Right lobe of liver (tissue), 6 donors: ENCODE results near the gene GPR87. TPM values are rescaled to one million over a fixed set of nuclear protein-coding genes. Genes with fewer than 3 reads are reported as not detected.

Source experiments
- ATAC-seq, 4 donors: fragments of 200-7000 bp; cut with Tn5 transposase; one replicate each; pipeline ENCODE4 v1.9.1; 2020; ENCODE audit warnings: mild to moderate bottlenecking in 4 of 4, moderate library complexity in 4 of 4
- DNase-seq, 3 donors: peaks; one replicate each; pipeline ENCODE4 v3.0.0-alpha.2; 2020
- H3K27ac ChIP-seq, 3 donors: fragments of 200-600 bp; one replicate each; pipeline ENCODE4 v1.8.0; 2022
- H3K27me3 ChIP-seq, 2 donors: fragments of 200-600 bp; one replicate each; pipeline ENCODE4 v1.8.0; 2022
- H3K36me3 ChIP-seq, 4 donors: fragments of 200-600 bp; sonication (generic) in 1 of 4; one replicate each; pipeline versions ENCODE4 v1.5.1 to v1.8.0; 2017 to 2022; ENCODE audit warnings: control low read depth in 1 of 4
- H3K4me1 ChIP-seq, 4 donors: fragments of 200-600 bp; sonication (generic) in 1 of 4; one replicate each; pipeline versions ENCODE4 v1.5.1 to v1.8.0; 2017 to 2022; ENCODE audit warnings: control low read depth in 1 of 4
- H3K4me3 ChIP-seq, 3 donors: fragments of 200-600 bp; one replicate each; pipeline ENCODE4 v1.8.0; 2022
- H3K9me3 ChIP-seq, 4 donors: fragments of 200-600 bp; sonication (generic) in 1 of 4; one replicate each; pipeline versions ENCODE4 v1.5.1 to v1.8.0; 2017 to 2022; ENCODE audit warnings: control low read depth in 1 of 4
- CTCF ChIP-seq, 4 donors: fragments of 200-600 bp in 3 of 4; fragments of 450-650 bp in 1 of 4; IDR thresholded peaks; one replicate each; pipeline versions ENCODE4 v1.5.1 to v1.8.0; 2016 to 2022; ENCODE audit warnings: antibody characterized with exemption in 4 of 4, mild to moderate bottlenecking in 2 of 4
- POLR2A ChIP-seq: fragments of 450-650 bp; IDR thresholded peaks from one replicate; pipeline ENCODE4 v1.6.1; 2017; ENCODE audit warnings: antibody characterized with exemption, mild to moderate bottlenecking
- WGBS: methylation state at CpG from one replicate; pipeline ENCODE4 v1.1.6; 2018; ENCODE audit warnings: low coverage, low lambda C conversion rate; ENCODE audit not compliant: insufficient coverage; ENCODE audit errors: missing lambda C conversion rate; 5-methylcytosine and 5-hydroxymethylcytosine counted together
- intact Hi-C, 2 donors: fragments of 100-400 bp; cut with DNase I; formaldehyde crosslinking; loops; one replicate each; pipeline versions ENCODE4 v1.11.2 to v1.14.1; 2022
- total RNA-seq, 6 experiments: library from RNA; depleted of rRNA in 2 of 6; stranded (reverse); fragments of >200 nt in 2 of 6; fragmentation: NEBNext Ultra II Directional in 3 of 6; extraction: Animal tissue kit (Norgen Biotek cat#: 25700) in 3 of 6; gene quantifications; one replicate each; pipeline versions ENCODE4 v1.1.0 to v1.2.4, GENCODE V29; 2016 to 2023
- donor health status: DM: no; HTN: yes; CAD: no.
- donor health status: DM: no; HTN: no; CAD: no.
- donor health status: DM: no; HTN: no; CAD: no.
- donor health status: DM: no; HTN: yes; CAD: no.
- donor health status: DM: no; HTN: yes; CAD: no.

GPR87 gene
- total RNA-seq, 6 experiments from 2014 or later, result not detected

GRCh38 chr3:151276038-151276686, 40.5 kb downstream of the GPR87 start:
- ATAC-seq (no peak), DNase-seq (no peak)
- Histone ChIP-seq H3K4me1 (no peaks in the 10 kb centered on the region), H3K27me3 (no peaks in the 10 kb centered on the region), H3K36me3 (no peaks in the 10 kb centered on the region), H3K4me3 (no peak overlapping the region), H3K27ac (no peak overlapping the region), H3K9me3 (no peaks in the 10 kb centered on the region)
- TF ChIP-seq CTCF (IDR thresholded peaks at IDR 0.05), result no peak
- no peak for TF ChIP-seq POLR2A
- intact Hi-C loops, result loop anchor here in 1 of 2 donors (5.0 kb wide), 1 partner anchor 104 kb away; no protein-coding TSS in a partner anchor
- 88% methylated on average over 1 of the region's 2 CpGs for WGBS

GRCh38 chr3:151275091-151275490, 41.5 kb downstream of the GPR87 start:
- intact Hi-C loops, result loop anchor here in 1 of 2 donors (5.0 kb wide), 1 partner anchor 103 kb away; no protein-coding TSS in a partner anchor
- H3K27ac ChIP-seq, result no peak overlapping the region
- TF ChIP-seq POLR2A (no peak), CTCF (IDR thresholded peaks at IDR 0.05) (no peak)

GRCh38 chr3:151269631-151270030, 47.0 kb downstream of the GPR87 start:
- no peaks in the 10 kb centered on the region for H3K9me3 ChIP-seq
- intact Hi-C loops, result no loop called here
- no peak overlapping the region for H3K4me3 ChIP-seq
- ATAC-seq, result no peak
- no peaks in the 10 kb centered on the region for H3K36me3 ChIP-seq
- no peak overlapping the region for H3K27ac ChIP-seq
- no peak for TF ChIP-seq CTCF (IDR thresholded peaks at IDR 0.05)
- no peak for TF ChIP-seq POLR2A
- DNase-seq, result no peak
- no peaks in the 10 kb centered on the region for H3K27me3 ChIP-seq
- H3K4me1 ChIP-seq, result no peaks in the 10 kb centered on the region
- 63% methylated on average over 5 of the region's 5 CpGs for WGBS

More at GRCh38 chr3:151275091-151275490, 41.5 kb downstream of the GPR87 start:
- H3K4me1 ChIP-seq, result no peaks in the 10 kb centered on the region
- no peak for ATAC-seq
- H3K9me3 ChIP-seq, result no peaks in the 10 kb centered on the region
- 67% methylated on average over 5 of the region's 5 CpGs for WGBS
- H3K4me3 ChIP-seq, result no peak overlapping the region
- no peak for DNase-seq
- no peaks in the 10 kb centered on the region for H3K36me3 ChIP-seq
- no peaks in the 10 kb centered on the region for H3K27me3 ChIP-seq

DNA sequence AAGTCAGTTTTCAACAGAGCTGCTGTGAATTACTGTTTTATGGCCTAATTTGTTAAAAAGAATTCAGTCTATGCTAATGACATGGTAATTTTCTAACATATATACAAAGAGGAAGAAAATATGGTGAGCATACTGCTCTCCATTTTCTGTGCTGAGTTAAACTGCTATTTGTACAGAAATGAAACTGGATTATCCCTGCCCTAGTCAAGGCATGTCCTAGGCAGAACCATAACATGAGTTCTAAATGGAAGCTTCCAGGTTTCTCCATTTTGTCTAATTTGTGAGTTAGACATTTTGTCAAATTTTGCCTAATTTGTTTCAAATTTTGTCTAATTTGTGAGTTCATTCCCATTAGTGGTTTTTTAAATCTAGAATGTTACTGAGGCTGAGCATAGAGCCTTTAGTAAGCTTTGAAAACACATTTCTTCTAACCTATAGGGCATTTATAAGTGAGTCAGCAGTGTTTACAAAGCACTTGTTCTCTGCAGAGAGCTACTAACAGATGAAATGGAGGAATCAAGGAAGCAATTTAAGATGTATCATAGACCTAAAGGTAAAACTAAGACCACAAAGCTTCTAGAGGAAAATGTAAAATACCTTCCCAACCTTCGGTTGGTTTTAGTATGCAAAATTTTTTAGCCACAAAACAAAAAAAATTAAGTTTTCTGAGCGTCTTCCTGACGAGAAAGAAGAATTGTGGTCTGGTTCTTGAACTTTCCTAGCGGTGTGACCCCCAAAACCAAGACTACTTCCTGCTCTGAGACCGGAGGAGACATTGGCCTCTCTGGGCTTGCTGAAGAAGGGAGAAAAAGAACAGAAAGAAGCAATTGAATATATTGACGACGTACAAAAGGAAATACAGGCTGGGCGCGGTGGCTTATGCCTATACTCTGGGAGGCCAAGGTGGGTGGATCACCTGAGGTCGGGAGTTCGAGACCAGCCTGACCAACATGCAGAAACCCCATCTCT, 48.1 kb downstream of the GPR87 start:
- Histone ChIP-seq H3K4me3 (no peak overlapping the region), H3K9me3 (no peaks in the 10 kb centered on the region), H3K4me1 (no peaks in the 10 kb centered on the region), H3K36me3 (no peaks in the 10 kb centered on the region), H3K27ac (no peak overlapping the region), H3K27me3 (no peaks in the 10 kb centered on the region)
- no peak for ATAC-seq
- intact Hi-C loops, result no loop called here
- no peak for TF ChIP-seq POLR2A
- no peak for TF ChIP-seq CTCF (IDR thresholded peaks at IDR 0.05)
- WGBS, result 71% methylated on average over 9 of the region's 11 CpGs
- DNase-seq, result no peak
